ENCODE measurements around the gene PRX.

GRCh38 chr19:40376286-40376862 is 36.8 kb downstream of the PRX start:
- TF ChIP-seq EZH2 (IDR thresholded peaks at IDR 0.05; ENCODE audit: insufficient read depth, poor library complexity, severe bottlenecking) (no peak), EZH2phosphoT487 (IDR thresholded peaks at IDR 0.05; ENCODE audit: insufficient read depth, low read depth) (no peak)
